ENCODE measurements around the gene RPE65.

DNA sequence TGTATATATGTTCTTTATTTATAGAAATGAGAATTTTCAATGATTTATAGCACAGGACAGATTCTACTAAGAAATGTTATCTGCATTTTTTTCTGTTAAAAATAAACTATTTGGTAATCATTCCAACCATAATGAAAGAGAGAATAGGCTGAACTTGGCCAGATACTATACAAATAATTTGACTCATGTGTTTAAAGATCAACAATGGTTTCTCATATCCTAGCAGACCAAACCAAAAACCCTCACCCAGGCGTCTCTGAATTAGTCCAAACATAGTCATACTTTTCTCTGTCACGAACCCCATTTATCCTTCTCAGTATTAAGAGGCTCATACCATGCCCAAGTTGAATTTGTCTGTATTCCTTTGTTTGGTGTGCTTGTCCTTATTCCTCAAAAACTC is 40.3 kb downstream of the RPE65 start:
- TF ChIP-seq, protein P1, sequence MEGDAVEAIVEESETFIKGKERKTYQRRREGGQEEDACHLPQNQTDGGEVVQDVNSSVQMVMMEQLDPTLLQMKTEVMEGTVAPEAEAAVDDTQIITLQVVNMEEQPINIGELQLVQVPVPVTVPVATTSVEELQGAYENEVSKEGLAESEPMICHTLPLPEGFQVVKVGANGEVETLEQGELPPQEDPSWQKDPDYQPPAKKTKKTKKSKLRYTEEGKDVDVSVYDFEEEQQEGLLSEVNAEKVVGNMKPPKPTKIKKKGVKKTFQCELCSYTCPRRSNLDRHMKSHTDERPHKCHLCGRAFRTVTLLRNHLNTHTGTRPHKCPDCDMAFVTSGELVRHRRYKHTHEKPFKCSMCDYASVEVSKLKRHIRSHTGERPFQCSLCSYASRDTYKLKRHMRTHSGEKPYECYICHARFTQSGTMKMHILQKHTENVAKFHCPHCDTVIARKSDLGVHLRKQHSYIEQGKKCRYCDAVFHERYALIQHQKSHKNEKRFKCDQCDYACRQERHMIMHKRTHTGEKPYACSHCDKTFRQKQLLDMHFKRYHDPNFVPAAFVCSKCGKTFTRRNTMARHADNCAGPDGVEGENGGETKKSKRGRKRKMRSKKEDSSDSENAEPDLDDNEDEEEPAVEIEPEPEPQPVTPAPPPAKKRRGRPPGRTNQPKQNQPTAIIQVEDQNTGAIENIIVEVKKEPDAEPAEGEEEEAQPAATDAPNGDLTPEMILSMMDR (optimal IDR thresholded peaks at IDR 0.05 in 1 of 3, IDR thresholded peaks at IDR 0.05 in 1 of 3, conservative IDR thresholded peaks at IDR 0.05 in 1 of 3; ENCODE audit: extremely low read depth in 1 of 3, insufficient read depth in 2 of 3, low read length in 3 of 3): no peak
- TF ChIP-seq EZH2 (IDR thresholded peaks at IDR 0.05; ENCODE audit: low read length): no peak
